A673 (cell line): ENCODE measurements around the gene METRNL.

ENCODE experiments used
- EZH2 ChIP-seq: fragments of 200-600 bp; sonication (generic); IDR thresholded peaks from 2 replicates; pipeline ENCODE4 v1.6.1; 2017; ENCODE audit warnings: borderline replicate concordance, low read depth, mild to moderate bottlenecking, mixed read lengths, antibody characterized with exemption, low read length; ENCODE audit not compliant: poor library complexity, severe bottlenecking
- TF ChIP-seq, protein P1 (sequence below): fragments of 300-800, 200-600 bp; sonication (generic); conservative IDR thresholded peaks from 2 replicates; pipeline ENCODE4 v1.5.1; 2017; ENCODE audit warnings: low read depth, mild to moderate bottlenecking, antibody characterized with exemption, low read length, moderate library complexity, mixed read lengths

DNA sequence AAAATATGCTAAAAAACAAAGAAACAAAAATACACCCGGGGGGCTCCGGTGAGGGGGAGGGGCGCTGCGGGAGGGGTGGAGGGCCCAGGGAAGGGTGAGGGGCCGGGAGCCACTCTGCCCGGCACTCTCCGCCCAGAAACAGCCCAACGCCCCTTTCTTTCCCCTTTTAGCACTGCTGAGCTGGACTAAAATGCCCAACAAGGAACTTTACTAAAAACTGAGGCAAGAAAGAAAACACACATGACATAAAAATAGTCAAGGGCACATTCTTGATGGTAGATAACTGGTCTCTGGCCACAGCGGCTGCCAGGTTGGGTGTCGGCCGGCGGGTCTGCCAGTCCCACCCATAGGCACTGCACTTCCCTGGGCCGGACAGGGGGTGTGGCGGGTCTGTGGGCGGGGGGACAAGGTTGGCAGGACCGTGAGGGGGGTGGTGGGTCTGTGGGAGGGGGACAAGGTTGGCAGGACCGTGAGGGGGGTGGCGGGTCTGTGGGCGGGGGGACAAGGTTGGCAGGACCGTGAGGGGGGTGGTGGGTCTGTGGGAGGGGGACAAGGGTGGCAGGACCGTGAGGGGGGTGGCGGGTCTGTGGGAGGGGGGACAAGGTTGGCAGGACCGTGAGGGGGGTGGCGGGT is 20.9 kb downstream of the METRNL start:
- TF ChIP-seq, protein P1, sequence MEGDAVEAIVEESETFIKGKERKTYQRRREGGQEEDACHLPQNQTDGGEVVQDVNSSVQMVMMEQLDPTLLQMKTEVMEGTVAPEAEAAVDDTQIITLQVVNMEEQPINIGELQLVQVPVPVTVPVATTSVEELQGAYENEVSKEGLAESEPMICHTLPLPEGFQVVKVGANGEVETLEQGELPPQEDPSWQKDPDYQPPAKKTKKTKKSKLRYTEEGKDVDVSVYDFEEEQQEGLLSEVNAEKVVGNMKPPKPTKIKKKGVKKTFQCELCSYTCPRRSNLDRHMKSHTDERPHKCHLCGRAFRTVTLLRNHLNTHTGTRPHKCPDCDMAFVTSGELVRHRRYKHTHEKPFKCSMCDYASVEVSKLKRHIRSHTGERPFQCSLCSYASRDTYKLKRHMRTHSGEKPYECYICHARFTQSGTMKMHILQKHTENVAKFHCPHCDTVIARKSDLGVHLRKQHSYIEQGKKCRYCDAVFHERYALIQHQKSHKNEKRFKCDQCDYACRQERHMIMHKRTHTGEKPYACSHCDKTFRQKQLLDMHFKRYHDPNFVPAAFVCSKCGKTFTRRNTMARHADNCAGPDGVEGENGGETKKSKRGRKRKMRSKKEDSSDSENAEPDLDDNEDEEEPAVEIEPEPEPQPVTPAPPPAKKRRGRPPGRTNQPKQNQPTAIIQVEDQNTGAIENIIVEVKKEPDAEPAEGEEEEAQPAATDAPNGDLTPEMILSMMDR: no peak
- TF ChIP-seq EZH2: no peak
